Neural cell (in vitro differentiated cells): ENCODE results near the gene FCGR2B.
"Not testable (repeated sequence)": the region's sequence is repeated elsewhere in the genome, so short reads cannot be mapped to it uniquely, and the experiment has no call there.

Experiments
- CTCF ChIP-seq: fragments of 450-650 bp; IDR thresholded peaks from 2 replicates; pipeline ENCODE4 v1.5.1; 2014; ENCODE audit warnings: antibody characterized with exemption, mild to moderate bottlenecking, moderate library complexity; ENCODE audit not compliant: poor library complexity, severe bottlenecking
- EP300 ChIP-seq: fragments of 450-650 bp; conservative IDR thresholded peaks from 2 replicates; pipeline ENCODE4 v1.6.1; 2014; ENCODE audit warnings: antibody characterized with exemption, mild to moderate bottlenecking, moderate library complexity; ENCODE audit not compliant: poor library complexity, severe bottlenecking
- EZH2 ChIP-seq: fragments of 200-600, 300-800 bp; shearing (Covaris generic), sonication (generic); IDR thresholded peaks from 2 replicates; pipeline ENCODE4 v1.6.1; 2014; ENCODE audit warnings: antibody characterized with exemption, low read length, borderline replicate concordance, mild to moderate bottlenecking; ENCODE audit not compliant: insufficient read depth, poor library complexity, severe bottlenecking
- MXI1 ChIP-seq: fragments of 450-650 bp; conservative IDR thresholded peaks from 2 replicates; pipeline ENCODE4 v1.6.1; 2014; ENCODE audit warnings: antibody characterized with exemption, mild to moderate bottlenecking; ENCODE audit not compliant: poor library complexity, severe bottlenecking
- POLR2AphosphoS5 ChIP-seq: IDR thresholded peaks from 2 replicates; pipeline ENCODE4 v1.6.1; 2012
- REST ChIP-seq: IDR thresholded peaks from 2 replicates; pipeline ENCODE4 v1.6.1; 2012; ENCODE audit warnings: borderline replicate concordance
- SMC3 ChIP-seq: fragments of 450-650 bp; conservative IDR thresholded peaks from 2 replicates; pipeline ENCODE4 v1.6.1; 2014; ENCODE audit warnings: antibody characterized with exemption, mild to moderate bottlenecking, moderate library complexity; ENCODE audit not compliant: poor library complexity
- TAF1 ChIP-seq: IDR thresholded peaks from 2 replicates; pipeline ENCODE4 v1.6.1; 2012; ENCODE audit warnings: low read depth

- not testable (repeated sequence) for TF ChIP-seq CTCF, EZH2, EP300, SMC3, TAF1, POLR2AphosphoS5, REST, MXI1
Measured at GRCh38 chr1:161658524-161658923, 4.4 kb upstream of the FCGR2B start.
